SK-N-SH treated with all-trans-retinoic acid at 6 μM for 48 hours (cell line): ENCODE results near the gene APBA2.

Source experiments
- ATAC-seq: fragments of 200-7000 bp; cut with Tn5 transposase; 3 replicates; pipeline ENCODE4 v1.9.1; 2020; ENCODE audit warnings: mild to moderate bottlenecking, moderate library complexity
- ARNTL ChIP-seq: fragments of 450-650 bp; formaldehyde crosslinking; IDR thresholded peaks from 2 replicates; pipeline ENCODE4 v1.5.0; 2020; ENCODE audit warnings: low read depth, mild to moderate bottlenecking, moderate library complexity, borderline replicate concordance
- BACH2 ChIP-seq: fragments of 250-450 bp; sonication (Bioruptor Pico); IDR thresholded peaks from 2 replicates; pipeline ENCODE4 v1.9.0; 2021; ENCODE audit warnings: mild to moderate bottlenecking, borderline replicate concordance
- CREB5 ChIP-seq: fragments of 250-450 bp; sonication (Bioruptor Pico); IDR thresholded peaks from 2 replicates; pipeline ENCODE4 v1.5.1; 2020; ENCODE audit warnings: low read depth, mild to moderate bottlenecking, moderate library complexity
- CSDC2 ChIP-seq: fragments of 250-450 bp; sonication (Bioruptor Pico); IDR thresholded peaks from 2 replicates; pipeline ENCODE4 v1.5.0; 2020; ENCODE audit warnings: mild to moderate bottlenecking, moderate library complexity
- ESRRG ChIP-seq: fragments of 250-450 bp; sonication (Bioruptor Pico); IDR thresholded peaks from 2 replicates; pipeline ENCODE4 v1.6.1; 2021; ENCODE audit warnings: mild to moderate bottlenecking
- GLIS3 ChIP-seq: fragments of 250-450 bp; sonication (Bioruptor Pico); IDR thresholded peaks from 2 replicates; pipeline ENCODE4 v1.5.0; 2020; ENCODE audit warnings: mild to moderate bottlenecking, moderate library complexity
- ISL1 ChIP-seq: fragments of 250-450 bp; sonication (Bioruptor Pico); IDR thresholded peaks from 2 replicates; pipeline ENCODE4 v2.1.2; 2022; ENCODE audit warnings: mild to moderate bottlenecking, moderate library complexity
- OSR1 ChIP-seq: fragments of 250-450 bp; sonication (Bioruptor Pico); IDR thresholded peaks from 2 replicates; pipeline ENCODE4 v1.8.0; 2022; ENCODE audit warnings: moderate library complexity, mild to moderate bottlenecking, inconsistent platforms
- PATZ1 ChIP-seq: fragments of 250-450 bp; sonication (Bioruptor Pico); IDR thresholded peaks from 2 replicates; pipeline ENCODE4 v1.8.0; 2020; ENCODE audit warnings: mild to moderate bottlenecking, moderate library complexity, borderline replicate concordance
- PPARA ChIP-seq: fragments of 250-450 bp; sonication (Bioruptor Pico); IDR thresholded peaks from 2 replicates; pipeline ENCODE4 v1.5.0; 2020; ENCODE audit warnings: mild to moderate bottlenecking, borderline replicate concordance
- RARB ChIP-seq: fragments of 250-450 bp; sonication (Bioruptor Pico); IDR thresholded peaks from 2 replicates; pipeline ENCODE4 v1.8.0; 2021; ENCODE audit warnings: mild to moderate bottlenecking, moderate library complexity
- SNAI2 ChIP-seq: fragments of 250-450 bp; sonication (Bioruptor Pico); IDR thresholded peaks from 2 replicates; pipeline ENCODE4 v1.5.0; 2020; ENCODE audit warnings: mild to moderate bottlenecking, moderate library complexity
- TCF4 ChIP-seq: fragments of 250-450 bp; sonication (Bioruptor Pico); IDR thresholded peaks from 2 replicates; pipeline ENCODE4 v1.8.0; 2021; ENCODE audit warnings: mild to moderate bottlenecking, moderate library complexity, borderline replicate concordance
- TOX ChIP-seq: fragments of 250-450 bp; sonication (Bioruptor Pico); IDR thresholded peaks from 2 replicates; pipeline ENCODE4 v1.8.0; 2021; ENCODE audit warnings: mild to moderate bottlenecking, moderate library complexity, borderline replicate concordance
- TSHZ2 ChIP-seq: fragments of 250-450 bp; sonication (Bioruptor Pico); IDR thresholded peaks from 2 replicates; pipeline ENCODE4 v1.5.0; 2020; ENCODE audit warnings: mild to moderate bottlenecking, moderate library complexity
- ZC3H10 ChIP-seq: fragments of 250-450 bp; sonication (Bioruptor Pico); IDR thresholded peaks from 2 replicates; pipeline ENCODE4 v1.5.1; 2021; ENCODE audit warnings: mild to moderate bottlenecking, moderate library complexity
- ZFP3 ChIP-seq: fragments of 250-450 bp; sonication (Bioruptor Pico); IDR thresholded peaks from 2 replicates; pipeline ENCODE4 v1.5.0; 2020; ENCODE audit warnings: mild to moderate bottlenecking, moderate library complexity
- ZFP30 ChIP-seq: fragments of 450-650 bp; formaldehyde crosslinking; IDR thresholded peaks from 2 replicates; pipeline ENCODE4 v1.5.0; 2022; ENCODE audit warnings: mild to moderate bottlenecking, moderate library complexity
- ZNF565 ChIP-seq: fragments of 450-650 bp; formaldehyde crosslinking; conservative IDR thresholded peaks from 2 replicates; pipeline ENCODE4 v1.5.0; 2020; ENCODE audit warnings: low read depth, mild to moderate bottlenecking, moderate library complexity
- ZNF70 ChIP-seq: fragments of 450-650 bp; formaldehyde crosslinking; IDR thresholded peaks from 2 replicates; pipeline ENCODE4 v1.5.0; 2020; ENCODE audit warnings: mild to moderate bottlenecking, moderate library complexity
- ZNF8 ChIP-seq: fragments of 450-650 bp; formaldehyde crosslinking; IDR thresholded peaks from 2 replicates; pipeline ENCODE4 v1.5.0; 2020; ENCODE audit warnings: mild to moderate bottlenecking, moderate library complexity
- TF ChIP-seq, protein P1 (sequence below): fragments of 250-450 bp; sonication (Bioruptor Pico); IDR thresholded peaks from 2 replicates; pipeline ENCODE4 v1.8.0; 2021; ENCODE audit warnings: low read depth, mild to moderate bottlenecking, moderate library complexity, borderline replicate concordance

Gene APBA2

DNA sequence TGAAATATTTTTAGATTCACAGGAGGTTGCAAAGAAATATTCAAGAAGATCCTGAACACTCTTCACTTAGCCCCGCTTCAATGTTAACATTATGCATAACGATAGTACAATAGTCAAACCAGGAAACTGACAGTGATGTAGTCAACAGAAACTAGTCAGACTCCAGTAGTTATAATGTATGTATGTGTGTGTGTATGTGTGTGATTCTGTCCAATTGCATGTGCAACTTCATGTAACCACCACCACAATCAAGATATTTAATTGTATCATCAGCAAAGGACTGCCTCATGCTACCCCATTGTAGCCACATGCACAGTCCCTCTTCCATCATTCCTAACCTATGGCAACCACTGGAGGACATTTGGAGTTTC, 77.9 kb downstream of the APBA2 start (continued):
- no peak for TF ChIP-seq TCF4
- no peak for TF ChIP-seq ISL1 (CRISPR knock-in tag)
- TF ChIP-seq ZFP3 (CRISPR knock-in tag), result no peak
- no peak for TF ChIP-seq CSDC2 (CRISPR knock-in tag)
- TF ChIP-seq ZFP30 (CRISPR knock-in tag), result no peak
- no peak for TF ChIP-seq ZNF565
- TF ChIP-seq ESRRG (CRISPR knock-in tag), result no peak
- no peak for TF ChIP-seq SNAI2 (CRISPR knock-in tag)
- TF ChIP-seq RARB (CRISPR knock-in tag), result no peak
- no peak for TF ChIP-seq ZC3H10 (CRISPR knock-in tag)
- no peak for TF ChIP-seq ARNTL (CRISPR knock-in tag)
- no peak for TF ChIP-seq ZNF8 (CRISPR knock-in tag)
- no peak for TF ChIP-seq PPARA (CRISPR knock-in tag)

GRCh38 chr15:28964098-28964497, 78.3 kb downstream of the APBA2 start:
- no peak for TF ChIP-seq ZNF565
- no peak for TF ChIP-seq ISL1 (CRISPR knock-in tag)
- TF ChIP-seq, protein P1, sequence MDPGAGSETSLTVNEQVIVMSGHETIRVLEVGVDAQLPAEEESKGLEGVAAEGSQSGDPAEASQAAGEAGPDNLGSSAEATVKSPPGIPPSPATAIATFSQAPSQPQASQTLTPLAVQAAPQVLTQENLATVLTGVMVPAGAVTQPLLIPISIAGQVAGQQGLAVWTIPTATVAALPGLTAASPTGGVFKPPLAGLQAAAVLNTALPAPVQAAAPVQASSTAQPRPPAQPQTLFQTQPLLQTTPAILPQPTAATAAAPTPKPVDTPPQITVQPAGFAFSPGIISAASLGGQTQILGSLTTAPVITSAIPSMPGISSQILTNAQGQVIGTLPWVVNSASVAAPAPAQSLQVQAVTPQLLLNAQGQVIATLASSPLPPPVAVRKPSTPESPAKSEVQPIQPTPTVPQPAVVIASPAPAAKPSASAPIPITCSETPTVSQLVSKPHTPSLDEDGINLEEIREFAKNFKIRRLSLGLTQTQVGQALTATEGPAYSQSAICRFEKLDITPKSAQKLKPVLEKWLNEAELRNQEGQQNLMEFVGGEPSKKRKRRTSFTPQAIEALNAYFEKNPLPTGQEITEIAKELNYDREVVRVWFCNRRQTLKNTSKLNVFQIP (CRISPR knock-in tag), result no peak
- no peak for TF ChIP-seq PPARA (CRISPR knock-in tag)
- no peak for TF ChIP-seq RARB (CRISPR knock-in tag)
- no peak for TF ChIP-seq ESRRG (CRISPR knock-in tag)
- TF ChIP-seq ARNTL (CRISPR knock-in tag), result no peak
- TF ChIP-seq GLIS3 (CRISPR knock-in tag), result no peak
- TF ChIP-seq ZNF8 (CRISPR knock-in tag), result no peak
- TF ChIP-seq CSDC2 (CRISPR knock-in tag), result no peak
- TF ChIP-seq PATZ1 (CRISPR knock-in tag), result no peak
- no peak for TF ChIP-seq BACH2 (CRISPR knock-in tag)
- TF ChIP-seq, all 23 proteins: peak for 0
- no peak for ATAC-seq

DNA sequence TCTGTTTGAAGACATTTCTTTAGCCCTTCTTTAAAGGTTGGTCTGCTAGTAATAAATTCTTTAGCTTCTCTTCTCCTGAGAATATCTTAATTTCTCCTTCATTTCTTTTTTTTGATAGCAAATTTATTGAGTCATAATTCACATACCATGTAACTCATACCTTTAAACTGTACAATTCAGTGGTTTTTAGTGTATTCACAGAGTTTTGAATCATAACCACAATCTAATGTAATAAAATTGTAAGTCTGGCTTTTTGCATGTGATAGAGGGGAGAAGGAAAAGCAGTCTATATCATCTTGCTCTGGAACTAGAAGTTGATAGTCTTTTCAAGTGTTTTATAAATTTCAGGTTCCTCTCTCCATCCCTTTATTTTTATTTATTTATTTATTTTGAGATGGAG, 81.3 kb downstream of the APBA2 start:
- no peak for ATAC-seq
- no peak for TF ChIP-seq CREB5 (CRISPR knock-in tag)
- no peak for TF ChIP-seq ZFP30 (CRISPR knock-in tag)
- TF ChIP-seq OSR1 (CRISPR knock-in tag), result no peak
- no peak for TF ChIP-seq ZFP3 (CRISPR knock-in tag)
- TF ChIP-seq BACH2 (CRISPR knock-in tag), result no peak
- TF ChIP-seq ZNF565, result no peak
- TF ChIP-seq ZNF8 (CRISPR knock-in tag), result no peak
- TF ChIP-seq ISL1 (CRISPR knock-in tag), result no peak
- TF ChIP-seq ZC3H10 (CRISPR knock-in tag), result no peak
- TF ChIP-seq GLIS3 (CRISPR knock-in tag), result no peak
- no peak for TF ChIP-seq TCF4
- TF ChIP-seq SNAI2 (CRISPR knock-in tag), result no peak
- no peak for TF ChIP-seq PPARA (CRISPR knock-in tag)
- TF ChIP-seq TOX (CRISPR knock-in tag), result no peak
- TF ChIP-seq ZNF70 (CRISPR knock-in tag), result no peak

DNA sequence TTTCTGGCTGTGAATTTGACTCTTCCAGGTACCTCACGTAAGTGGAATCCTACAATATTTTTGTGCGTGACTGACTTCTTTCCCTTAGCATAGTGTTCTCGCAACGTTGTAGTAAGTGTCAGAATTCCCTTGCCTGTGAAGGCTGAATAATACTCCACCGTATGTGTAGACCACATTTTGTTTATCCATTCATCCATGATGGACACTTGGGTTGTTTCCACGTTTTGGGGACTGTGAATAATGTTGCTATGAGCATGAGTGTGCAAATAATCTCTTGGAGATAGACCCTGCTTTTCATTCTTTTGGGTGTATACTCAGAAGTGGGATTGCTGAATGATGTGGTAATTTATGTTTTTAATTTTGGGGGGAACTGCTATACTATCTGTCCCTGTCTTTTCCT, 82.2 kb downstream of the APBA2 start:
- no peak for TF ChIP-seq ZFP30 (CRISPR knock-in tag)
- no peak for TF ChIP-seq ZNF8 (CRISPR knock-in tag)
- no peak for ATAC-seq

- TF ChIP-seq PATZ1 (CRISPR knock-in tag) (no peak), ZNF70 (CRISPR knock-in tag) (no peak), TOX (CRISPR knock-in tag) (no peak), PPARA (CRISPR knock-in tag) (no peak), TSHZ2 (CRISPR knock-in tag) (no peak), GLIS3 (CRISPR knock-in tag) (no peak), BACH2 (CRISPR knock-in tag) (no peak), CSDC2 (CRISPR knock-in tag) (no peak), ZC3H10 (CRISPR knock-in tag) (no peak), ESRRG (CRISPR knock-in tag) (no peak)
- ATAC-seq, result no peak
Observed at GRCh38 chr15:28969511-28970085, 83.8 kb downstream of the APBA2 start.
